Caco-2 (cell line): ENCODE results near the gene P4HA3. TPM values are rescaled to one million over a fixed set of nuclear protein-coding genes. Genes with fewer than 3 reads are reported as not detected.
A peak's percentile ranks its signal among the peaks of the same experiment; 100 is the strongest.

ENCODE experiments used
- BruUV-seq: library from RNA; stranded (reverse); fragments of 400-500 nt; replicated peaks from 2 replicates; lab custom pipeline; 2021; lab: Mats Ljungman, UMichigan
- CTCF ChIA-PET: fragments of 300-600 bp; sonication (Branson Sonifier 250); formaldehyde crosslinking; loops from one replicate; lab custom pipeline; 2022; ENCODE audit warnings: antibody characterized with exemption; lab: Charles Lee
- POLR2A ChIA-PET: fragments of 300-600 bp; sonication (Branson Sonifier 250); formaldehyde crosslinking; loops from one replicate; lab custom pipeline; 2022; ENCODE audit warnings: antibody characterized with exemption; lab: Charles Lee
- DNase-seq, 2 experiments: peaks; one replicate each; pipeline versions ENCODE4 v3.0.0 to v3.0.0-alpha.2; 2020 to 2022
- H3K27me3 ChIP-seq: replicated peaks from 2 replicates; pipeline ENCODE4 v1.6.0; 2011; ENCODE audit warnings: low read length; ENCODE audit not compliant: control insufficient read depth, insufficient read depth
- H3K36me3 ChIP-seq: 2 replicates; pipeline ENCODE4 v1.5.1; 2011; ENCODE audit warnings: low read length; ENCODE audit not compliant: control insufficient read depth, insufficient read depth
- H3K4me1 ChIP-seq: fragments of 250-450 bp; sonication (Bioruptor Pico); 2 replicates; pipeline ENCODE4 v1.5.1; 2020; ENCODE audit warnings: mild to moderate bottlenecking
- H3K4me3 ChIP-seq: 2 replicates; pipeline ENCODE4 v1.5.1; 2011; ENCODE audit warnings: low read depth, mild to moderate bottlenecking, control low read depth, low read length
- H3K9me3 ChIP-seq: fragments of 250-450 bp; sonication (Bioruptor Pico); 2 replicates; pipeline ENCODE4 v1.5.1; 2020; ENCODE audit warnings: mild to moderate bottlenecking, moderate library complexity
- H3K27ac Mint-ChIP-seq: one replicate; pipeline ENCODE4 v1.8.0; 2022; ENCODE audit warnings: mixed read lengths; ENCODE audit not compliant: unreplicated experiment
- H3K27me3 Mint-ChIP-seq: one replicate; pipeline ENCODE4 v1.8.0; 2022; ENCODE audit warnings: mixed read lengths; ENCODE audit not compliant: insufficient read depth, unreplicated experiment
- H3K36me3 Mint-ChIP-seq: one replicate; pipeline ENCODE4 v1.8.0; 2022; ENCODE audit warnings: mild to moderate bottlenecking, mixed read lengths; ENCODE audit not compliant: insufficient read depth, unreplicated experiment
- H3K4me1 Mint-ChIP-seq: one replicate; pipeline ENCODE4 v1.8.0; 2022; ENCODE audit warnings: low read depth, mixed read lengths; ENCODE audit not compliant: unreplicated experiment
- H3K4me3 Mint-ChIP-seq: one replicate; pipeline ENCODE4 v1.8.0; 2022; ENCODE audit warnings: mild to moderate bottlenecking, moderate library complexity, mixed read lengths; ENCODE audit not compliant: unreplicated experiment
- H3K9me3 Mint-ChIP-seq: one replicate; pipeline ENCODE4 v1.8.0; 2022; ENCODE audit warnings: mixed read lengths; ENCODE audit not compliant: unreplicated experiment
- CTCF ChIP-seq, 2 experiments: fragments of 200-600 bp in 1 of 2; IDR thresholded peaks; 1 replicate in 1 of 2; 2 replicates in 1 of 2; pipeline versions ENCODE4 v1.5.1 to v1.8.0; 2011 to 2022; ENCODE audit warnings: antibody characterized with exemption in 1 of 2, control low read depth in 1 of 2, inconsistent platforms in 1 of 2, low read depth in 1 of 2, low read length in 1 of 2, mild to moderate bottlenecking in 1 of 2, moderate library complexity in 1 of 2; ENCODE audit not compliant: insufficient read depth in 1 of 2, severe bottlenecking in 1 of 2, unreplicated experiment in 1 of 2
- intact Hi-C: fragments of 100-400 bp; cut with micrococcal nuclease; formaldehyde crosslinking; loops from one replicate; pipeline ENCODE4 v1.10.0; 2022; ENCODE audit not compliant: unreplicated experiment
- total RNA-seq: library from RNA; stranded (reverse); gene quantifications from 2 replicates; pipeline ENCODE4 v1.2.3, GENCODE V29; 2022

The P4HA3 gene
- total RNA-seq, 1 experiment from 2014 or later: not detected

- Histone ChIP-seq H3K4me1 (peaks cover 32% of the 10 kb centered on the region), H3K4me3 (no peak overlapping the region), H3K27me3 (no peaks in the 10 kb centered on the region), H3K9me3 (0 out of 2 replicates have a peak, but pooled peaks cover 3% of the 10 kb centered on the region), H3K36me3 (no peaks in the 10 kb centered on the region)
- ChIA-PET CTCF (no interaction called here), POLR2A (no interaction called here)
- no peak for TF ChIP-seq CTCF (IDR thresholded peaks at IDR 0.05; ENCODE audit: insufficient read depth in 1 of 2, low read depth in 1 of 2, low read length in 1 of 2, severe bottlenecking in 1 of 2, unreplicated experiment in 1 of 2)
- peaks cover 27% of the 10 kb centered on the region for H3K4me1 Mint-ChIP-seq
- no TSS peak for BruUV-seq
- H3K36me3 Mint-ChIP-seq: no peaks in the 10 kb centered on the region
- intact Hi-C loops: no loop called here
- no peak for DNase-seq
- no peak overlapping the region for H3K4me3 Mint-ChIP-seq
- H3K27me3 Mint-ChIP-seq: no peaks in the 10 kb centered on the region
- no peaks in the 10 kb centered on the region for H3K9me3 Mint-ChIP-seq
- H3K27ac Mint-ChIP-seq: no peak overlapping the region
These were observed 30.5 kb upstream of the P4HA3 start for GRCh38 chr11:74341921-74342320.

GRCh38 chr11:74339619-74340018 lies 28.2 kb upstream of the P4HA3 start:
- H3K4me3 Mint-ChIP-seq: peak overlapping the region; percentile 1
- BruUV-seq: no TSS peak
- POLR2A ChIA-PET: no interaction called here
- intact Hi-C loops: no loop called here
- no peaks in the 10 kb centered on the region for H3K9me3 Mint-ChIP-seq
- H3K36me3 Mint-ChIP-seq: no peaks in the 10 kb centered on the region
- no peak for TF ChIP-seq CTCF (IDR thresholded peaks at IDR 0.05; ENCODE audit: insufficient read depth in 1 of 2, low read depth in 1 of 2, low read length in 1 of 2, severe bottlenecking in 1 of 2, unreplicated experiment in 1 of 2)
- peaks cover 32% of the 10 kb centered on the region for H3K4me1 ChIP-seq
- 0 out of 2 replicates have a peak, but pooled peaks cover 3% of the 10 kb centered on the region for H3K9me3 ChIP-seq
- H3K27me3 ChIP-seq: no peaks in the 10 kb centered on the region
- H3K36me3 ChIP-seq: no peaks in the 10 kb centered on the region
- H3K4me1 Mint-ChIP-seq: peaks cover 27% of the 10 kb centered on the region
- DNase-seq: no peak
- CTCF ChIA-PET: no interaction called here
- no peak overlapping the region for H3K4me3 ChIP-seq
- peak overlapping the region; percentile 6 for H3K27ac Mint-ChIP-seq
- H3K27me3 Mint-ChIP-seq: no peaks in the 10 kb centered on the region

- no TSS peak for BruUV-seq
- H3K27ac Mint-ChIP-seq: no peak overlapping the region
- TF ChIP-seq CTCF (IDR thresholded peaks at IDR 0.05; ENCODE audit: insufficient read depth in 1 of 2, low read depth in 1 of 2, low read length in 1 of 2, severe bottlenecking in 1 of 2, unreplicated experiment in 1 of 2): no peak
- peak overlapping the region; percentile 1 for H3K4me3 Mint-ChIP-seq
- H3K9me3 Mint-ChIP-seq: no peaks in the 10 kb centered on the region
- intact Hi-C loops: no loop called here
- H3K27me3 Mint-ChIP-seq: no peaks in the 10 kb centered on the region
- CTCF ChIA-PET: no interaction called here
- Histone ChIP-seq H3K4me3 (no peak overlapping the region), H3K9me3 (0 out of 2 replicates have a peak, but pooled peaks cover 3% of the 10 kb centered on the region), H3K27me3 (no peaks in the 10 kb centered on the region), H3K4me1 (peaks cover 32% of the 10 kb centered on the region), H3K36me3 (no peaks in the 10 kb centered on the region)
- peak in 1 of 2 experiments; percentile 58 for DNase-seq
- peaks cover 27% of the 10 kb centered on the region for H3K4me1 Mint-ChIP-seq
- H3K36me3 Mint-ChIP-seq: no peaks in the 10 kb centered on the region
- POLR2A ChIA-PET: no interaction called here
These were observed 27.5 kb upstream of the P4HA3 start for GRCh38 chr11:74338963-74339362.
